ENCODE results near the gene TNFRSF13B. TPM values are rescaled to one million over a fixed set of nuclear protein-coding genes. Genes with fewer than 3 reads are reported as not detected.

The TNFRSF13B gene
- total RNA-seq, 2 donors from 2014 or later: not detected

DNA sequence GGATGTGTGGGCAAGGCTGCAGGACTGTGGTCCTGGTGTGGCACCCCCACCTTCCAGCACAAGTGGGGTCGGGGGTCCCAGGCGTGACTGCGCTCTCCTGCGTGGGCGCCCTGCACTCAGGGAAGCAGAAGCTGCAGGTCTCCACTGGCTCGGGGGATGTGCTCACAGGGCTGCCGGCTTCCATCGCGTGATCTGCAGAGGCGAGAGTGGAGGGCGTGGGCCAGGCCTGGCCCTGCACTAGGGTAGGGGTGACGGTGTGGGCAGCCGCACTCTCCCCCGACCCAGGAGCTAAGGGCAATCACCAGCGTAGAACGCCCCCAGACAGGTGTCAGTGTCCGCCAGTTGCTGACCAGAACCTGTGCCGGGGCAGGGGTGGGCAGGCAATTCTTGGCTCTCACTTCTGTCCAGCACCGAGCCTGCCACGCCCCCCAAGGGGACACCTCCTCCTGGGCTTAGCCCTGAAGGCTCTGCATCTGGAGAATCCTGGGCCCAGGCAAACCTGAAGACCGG lies 32.3 kb downstream of the TNFRSF13B start:
- TF ChIP-seq, protein P1, sequence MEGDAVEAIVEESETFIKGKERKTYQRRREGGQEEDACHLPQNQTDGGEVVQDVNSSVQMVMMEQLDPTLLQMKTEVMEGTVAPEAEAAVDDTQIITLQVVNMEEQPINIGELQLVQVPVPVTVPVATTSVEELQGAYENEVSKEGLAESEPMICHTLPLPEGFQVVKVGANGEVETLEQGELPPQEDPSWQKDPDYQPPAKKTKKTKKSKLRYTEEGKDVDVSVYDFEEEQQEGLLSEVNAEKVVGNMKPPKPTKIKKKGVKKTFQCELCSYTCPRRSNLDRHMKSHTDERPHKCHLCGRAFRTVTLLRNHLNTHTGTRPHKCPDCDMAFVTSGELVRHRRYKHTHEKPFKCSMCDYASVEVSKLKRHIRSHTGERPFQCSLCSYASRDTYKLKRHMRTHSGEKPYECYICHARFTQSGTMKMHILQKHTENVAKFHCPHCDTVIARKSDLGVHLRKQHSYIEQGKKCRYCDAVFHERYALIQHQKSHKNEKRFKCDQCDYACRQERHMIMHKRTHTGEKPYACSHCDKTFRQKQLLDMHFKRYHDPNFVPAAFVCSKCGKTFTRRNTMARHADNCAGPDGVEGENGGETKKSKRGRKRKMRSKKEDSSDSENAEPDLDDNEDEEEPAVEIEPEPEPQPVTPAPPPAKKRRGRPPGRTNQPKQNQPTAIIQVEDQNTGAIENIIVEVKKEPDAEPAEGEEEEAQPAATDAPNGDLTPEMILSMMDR (IDR thresholded peaks at IDR 0.05): no peak
- Histone ChIP-seq H3K4me1 (no peaks in the 10 kb centered on the region), H3K9me3 (no peaks in the 10 kb centered on the region), H3K27ac (no peak overlapping the region), H3K4me3 (no peak overlapping the region), H3K36me3 (no peaks in the 10 kb centered on the region), H3K27me3 (no peaks in the 10 kb centered on the region)
- DNase-seq (ENCODE audit: low spot score): no peak

DNA sequence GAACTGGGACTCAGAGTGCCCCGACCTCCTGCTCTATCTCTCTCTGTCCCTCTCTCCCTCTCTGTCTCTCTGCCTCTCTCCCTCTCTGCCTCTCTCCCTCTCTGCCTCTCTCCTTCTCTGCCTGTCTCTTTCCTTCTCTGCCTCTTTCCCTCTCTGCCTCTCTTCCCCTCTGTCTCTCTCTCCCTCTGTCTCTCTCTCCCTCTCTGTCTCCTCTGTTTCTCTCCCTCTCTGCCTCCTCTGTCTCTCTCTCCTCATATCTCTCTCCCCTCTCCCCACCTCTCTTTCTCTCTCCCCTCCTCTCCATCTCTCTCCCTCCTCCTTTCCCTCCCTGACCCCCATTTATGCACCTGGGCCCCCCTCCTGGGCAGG lies 32.7 kb downstream of the TNFRSF13B start:
- TF ChIP-seq, protein P1 (IDR thresholded peaks at IDR 0.05): no peak
- H3K27ac ChIP-seq: no peak overlapping the region
- H3K36me3 ChIP-seq: no peaks in the 10 kb centered on the region
- no peak for DNase-seq (ENCODE audit: low spot score)
- H3K4me3 ChIP-seq: no peak overlapping the region
- no peaks in the 10 kb centered on the region for H3K9me3 ChIP-seq
- H3K27me3 ChIP-seq: no peaks in the 10 kb centered on the region
- H3K4me1 ChIP-seq: no peaks in the 10 kb centered on the region

DNA sequence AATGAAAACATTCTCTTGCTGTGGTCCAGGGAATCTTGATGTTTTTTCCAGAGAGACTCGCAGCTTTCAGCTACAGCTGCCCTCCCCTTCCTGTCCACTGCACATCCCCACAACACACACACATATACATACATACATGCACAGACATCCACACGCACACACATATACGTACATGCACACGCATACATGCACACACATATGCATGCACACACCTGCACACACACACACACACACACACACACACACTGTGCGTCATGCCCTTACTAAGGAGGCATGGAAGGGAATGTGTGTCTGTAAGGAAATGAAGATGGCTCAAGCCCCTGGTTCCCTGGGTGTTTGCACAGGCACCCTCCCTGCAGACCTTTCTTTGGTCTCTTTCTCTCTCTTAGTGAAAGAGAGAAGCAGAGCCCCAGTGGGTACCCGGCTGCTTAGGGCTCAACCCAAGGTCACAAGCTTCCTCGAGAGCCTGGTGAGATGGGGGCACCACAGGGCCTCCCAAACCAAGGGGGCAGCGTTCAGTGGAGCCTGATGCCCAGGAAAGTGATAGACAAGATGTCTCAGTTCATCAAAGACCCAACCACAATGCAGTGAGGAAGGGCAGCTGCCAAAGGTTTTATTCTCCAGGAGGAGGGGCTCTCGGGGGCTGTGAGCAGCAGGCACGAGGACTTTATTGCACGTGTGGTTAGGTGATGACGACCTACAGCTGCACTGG lies 33.3 kb downstream of the TNFRSF13B start:
- no peaks in the 10 kb centered on the region for H3K27me3 ChIP-seq

DNA sequence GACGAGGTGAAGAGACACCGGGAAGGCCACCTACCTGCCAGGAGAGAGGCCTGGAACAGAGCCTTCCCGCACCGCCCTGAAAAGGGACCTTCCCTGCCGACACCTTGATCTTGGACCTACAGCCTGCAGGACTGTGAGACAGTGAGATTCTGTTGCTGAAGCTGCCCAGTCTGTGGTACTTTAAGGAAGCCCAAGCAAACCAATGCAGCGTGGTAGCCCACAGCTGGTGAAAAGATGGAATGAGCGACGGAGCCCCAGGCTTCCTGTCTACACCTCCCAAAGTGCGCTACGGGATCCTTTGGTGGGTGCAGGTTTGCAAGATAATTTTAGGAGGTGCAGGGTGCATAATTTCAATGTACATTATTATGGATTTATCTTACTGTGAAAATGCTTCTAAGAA lies 33.9 kb downstream of the TNFRSF13B start:
- Histone ChIP-seq H3K9me3 (no peaks in the 10 kb centered on the region), H3K27me3 (no peaks in the 10 kb centered on the region), H3K4me3 (no peak overlapping the region), H3K36me3 (no peaks in the 10 kb centered on the region), H3K27ac (no peak overlapping the region), H3K4me1 (no peaks in the 10 kb centered on the region)
- TF ChIP-seq, protein P1 (IDR thresholded peaks at IDR 0.05): no peak
- no peak for DNase-seq (ENCODE audit: low spot score)

More for the DNA sequence above, 33.3 kb downstream of the TNFRSF13B start:
- H3K4me1 ChIP-seq: no peaks in the 10 kb centered on the region
- H3K9me3 ChIP-seq: no peaks in the 10 kb centered on the region
- TF ChIP-seq, protein P1 (IDR thresholded peaks at IDR 0.05): no peak
- DNase-seq (ENCODE audit: low spot score): no peak
- no peaks in the 10 kb centered on the region for H3K36me3 ChIP-seq
- no peak overlapping the region for H3K4me3 ChIP-seq
- no peak overlapping the region for H3K27ac ChIP-seq

DNA sequence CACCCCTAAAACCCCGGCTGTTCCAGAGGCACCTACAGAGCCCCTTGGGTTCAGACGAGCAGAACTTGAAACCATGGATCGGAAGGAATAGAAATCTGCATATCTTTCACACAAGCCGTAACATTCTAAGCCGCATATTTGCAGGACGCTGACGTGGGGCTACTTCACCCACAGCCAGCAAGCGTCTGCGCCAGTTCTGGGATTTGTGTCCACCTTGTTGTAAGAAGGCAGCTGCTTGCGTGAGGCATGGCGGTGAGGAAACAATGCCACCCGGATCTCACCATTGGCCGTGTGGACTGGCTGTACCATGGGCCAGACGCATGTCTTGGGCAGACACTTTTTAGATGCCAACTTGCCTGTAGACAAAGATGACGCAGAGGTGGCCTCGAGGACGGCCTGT lies 34.5 kb downstream of the TNFRSF13B start:
- H3K27me3 ChIP-seq: no peaks in the 10 kb centered on the region
- no peaks in the 10 kb centered on the region for H3K36me3 ChIP-seq
- H3K27ac ChIP-seq: no peak overlapping the region
- no peaks in the 10 kb centered on the region for H3K4me1 ChIP-seq
- H3K4me3 ChIP-seq: no peak overlapping the region
- no peak for DNase-seq (ENCODE audit: low spot score)
- no peaks in the 10 kb centered on the region for H3K9me3 ChIP-seq
- TF ChIP-seq, protein P1 (IDR thresholded peaks at IDR 0.05): no peak
